ENCODE data around the gene FYB1.
A peak's percentile ranks its signal among the peaks of the same experiment; 100 is the strongest.
"Not testable (repeated sequence)": the region's sequence is repeated elsewhere in the genome, so short reads cannot be mapped to it uniquely, and the experiment has no call there.

The FYB1 gene

DNA sequence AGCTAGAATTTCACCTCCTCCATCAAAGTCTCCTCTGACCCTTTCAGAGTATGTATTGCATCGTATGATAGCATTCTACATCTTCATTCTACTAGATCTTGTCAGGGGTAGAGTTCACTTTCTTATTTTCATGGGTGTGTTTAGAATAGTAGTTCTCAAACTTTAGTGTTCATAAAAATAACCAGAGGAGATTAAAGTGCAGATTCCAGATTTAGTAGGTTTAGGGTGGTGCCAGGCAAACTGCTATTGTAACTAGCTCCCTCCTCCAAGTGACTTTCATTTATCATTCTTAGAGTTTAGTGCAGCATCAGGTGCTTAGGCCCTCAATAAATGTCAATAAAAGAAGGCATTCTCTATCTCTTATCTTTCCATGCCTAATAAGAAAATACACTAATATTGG is 7.2 kb upstream of the FYB1 start:
- no peak for DNase-seq

DNA sequence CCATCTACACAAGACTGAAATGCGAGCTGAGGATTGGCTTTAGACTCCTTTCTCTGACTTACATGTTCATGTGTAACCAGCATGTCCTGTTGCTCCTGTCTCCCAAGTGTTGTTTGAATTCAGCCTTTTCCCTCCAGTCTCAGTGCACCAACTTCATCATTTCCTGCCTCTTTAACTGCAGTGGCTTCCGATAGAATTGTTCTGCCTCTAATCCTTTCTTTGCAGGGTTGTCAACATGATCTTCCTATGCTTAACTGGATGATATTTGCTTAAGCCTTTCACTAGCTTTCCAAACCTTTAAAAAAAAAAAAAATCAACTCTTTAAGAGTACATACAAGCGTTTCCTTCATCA is 6.7 kb upstream of the FYB1 start:
- DNase-seq, result no peak

DNA sequence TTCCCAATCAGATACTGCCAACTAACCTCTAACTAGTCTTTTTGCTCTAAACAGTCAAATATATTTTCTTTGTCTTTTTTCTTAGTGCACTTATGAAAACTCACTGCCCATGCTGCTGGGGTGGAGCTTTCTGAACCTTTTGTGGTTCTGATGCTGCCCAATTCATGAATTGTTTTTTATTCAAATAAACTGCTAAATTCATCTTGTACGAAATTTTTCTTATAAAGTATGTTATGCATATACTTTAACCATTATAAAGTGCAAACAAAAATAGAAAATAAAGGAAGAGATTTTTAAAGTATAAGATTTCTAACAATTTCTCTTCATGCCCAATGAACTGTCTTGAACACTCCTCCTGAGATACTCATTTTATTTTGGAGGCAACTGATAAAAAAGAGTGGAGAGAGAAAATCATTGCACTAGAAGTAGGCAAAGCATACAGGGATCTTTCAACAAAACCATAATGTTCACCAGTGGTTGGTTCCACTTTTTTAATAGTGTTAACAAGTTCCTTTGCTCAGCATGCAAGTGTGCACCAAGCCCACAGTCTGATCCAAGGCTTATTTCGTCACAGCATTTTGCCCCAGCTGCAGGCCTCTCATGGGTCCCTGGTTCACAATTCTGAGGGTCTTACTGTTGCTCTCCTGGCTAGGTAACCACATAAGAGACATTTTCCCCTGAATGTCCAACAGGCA is 6.2 kb upstream of the FYB1 start:
- no peak for DNase-seq

DNA sequence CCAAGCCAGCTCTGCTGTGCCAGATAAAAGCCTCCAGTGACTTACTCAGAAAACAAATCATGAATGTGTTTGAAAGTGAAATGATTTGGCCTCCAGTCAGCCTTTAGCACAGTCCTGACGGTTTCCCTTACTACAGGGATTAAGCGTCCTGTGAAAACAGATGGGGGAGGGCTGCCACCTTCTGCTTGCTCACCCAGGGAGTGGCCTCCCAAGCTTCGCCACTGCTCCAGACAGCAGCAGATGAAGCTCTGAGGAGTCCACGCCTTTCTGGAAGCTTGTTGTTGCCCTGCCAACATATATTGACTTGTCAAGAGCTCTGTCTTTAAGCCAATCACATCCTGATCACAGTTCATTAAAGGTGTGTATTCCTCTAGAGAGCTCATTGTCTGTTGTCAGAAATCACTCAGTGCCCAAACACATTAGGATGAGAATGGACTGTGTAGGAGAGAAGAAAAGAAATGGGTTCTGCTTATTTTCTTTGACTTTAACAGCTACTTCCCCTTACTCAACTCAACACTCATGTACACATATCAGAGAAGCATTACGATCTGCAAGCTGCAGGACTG is 4.9 kb upstream of the FYB1 start:
- DNase-seq, result peak; percentile 40

DNA sequence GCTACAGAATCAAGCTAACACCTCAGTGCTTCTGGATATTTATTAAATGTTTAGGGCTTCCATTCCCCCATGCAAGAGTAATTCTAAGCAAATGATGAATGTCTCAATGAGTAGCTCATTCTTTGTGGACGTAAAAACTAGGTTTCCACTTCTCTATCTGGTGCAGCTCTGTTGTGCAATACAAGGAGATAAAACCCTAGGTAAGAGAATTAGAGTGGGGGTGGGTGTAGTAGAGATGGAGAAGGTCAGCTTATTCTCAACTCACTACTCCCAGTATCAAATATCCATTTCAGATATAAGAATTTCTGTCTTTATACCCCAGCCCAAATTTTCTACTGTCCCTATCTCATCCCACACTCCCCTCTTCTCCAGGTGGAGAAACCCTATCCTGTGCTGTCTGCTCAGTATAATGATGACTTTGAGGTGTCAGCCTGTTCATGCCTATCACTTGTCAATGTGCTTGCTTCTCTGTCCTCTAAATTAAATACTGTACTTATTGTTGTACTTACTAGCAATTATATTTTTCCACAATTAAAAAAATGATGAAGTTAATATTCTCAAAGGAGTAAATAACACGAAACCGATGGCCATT is 4.3 kb upstream of the FYB1 start:
- DNase-seq, result no peak

DNA sequence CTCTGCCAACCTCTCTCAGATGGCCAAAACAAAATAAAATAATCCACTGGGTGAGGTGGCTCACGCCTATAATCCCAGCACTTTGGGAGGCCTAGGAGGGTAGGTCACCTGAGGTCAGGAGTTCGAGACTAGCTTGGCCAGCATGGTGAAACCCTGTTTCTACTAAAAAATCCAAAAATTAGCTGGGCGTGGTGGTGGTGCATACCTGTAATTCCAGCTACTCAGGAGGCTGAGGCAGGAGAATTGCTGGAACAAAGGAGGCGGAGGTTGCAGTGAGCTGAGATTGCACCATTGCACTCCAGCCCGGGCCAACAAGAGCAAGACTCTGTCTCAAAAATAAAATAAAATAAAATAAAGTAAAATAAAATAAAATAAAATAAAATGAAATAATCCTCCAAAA is 2.3 kb upstream of the FYB1 start:
- DNase-seq, result not testable (repeated sequence)

DNA sequence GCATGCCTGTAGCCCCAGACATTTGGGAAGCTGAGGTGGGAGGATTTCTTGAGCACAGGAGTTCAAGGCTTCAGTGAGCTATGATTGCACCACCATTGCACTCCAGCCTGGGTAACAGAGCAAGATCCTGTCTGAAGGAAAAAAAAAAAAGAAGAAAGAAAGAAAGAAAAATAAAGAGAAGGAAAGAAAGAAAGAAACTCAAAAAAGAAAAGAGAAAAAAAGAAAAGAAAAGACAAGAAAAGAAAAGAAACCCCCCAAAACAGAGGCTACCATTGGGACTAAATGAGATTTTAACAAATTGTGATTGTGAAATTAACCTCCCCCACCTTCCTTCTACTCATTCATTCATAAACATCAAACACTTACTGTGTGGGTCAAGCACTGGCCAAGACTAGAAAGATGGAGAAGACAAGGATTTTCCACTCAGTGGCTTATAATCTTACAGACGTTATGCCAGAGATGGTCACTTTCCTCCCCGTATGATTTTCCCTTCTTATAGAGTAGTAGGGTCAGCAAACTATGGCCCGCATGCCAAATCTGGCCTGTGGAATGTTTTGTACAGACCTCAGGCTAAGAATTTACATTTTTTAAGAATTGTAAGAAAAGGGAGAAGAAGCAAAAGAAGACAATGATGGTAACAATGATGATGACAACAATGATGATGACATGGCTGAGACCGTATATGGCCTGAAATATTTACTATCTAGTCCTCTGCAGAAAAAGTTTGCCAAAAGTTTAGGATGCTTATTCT is 1.1 kb upstream of the FYB1 start:
- DNase-seq, result no peak

DNA sequence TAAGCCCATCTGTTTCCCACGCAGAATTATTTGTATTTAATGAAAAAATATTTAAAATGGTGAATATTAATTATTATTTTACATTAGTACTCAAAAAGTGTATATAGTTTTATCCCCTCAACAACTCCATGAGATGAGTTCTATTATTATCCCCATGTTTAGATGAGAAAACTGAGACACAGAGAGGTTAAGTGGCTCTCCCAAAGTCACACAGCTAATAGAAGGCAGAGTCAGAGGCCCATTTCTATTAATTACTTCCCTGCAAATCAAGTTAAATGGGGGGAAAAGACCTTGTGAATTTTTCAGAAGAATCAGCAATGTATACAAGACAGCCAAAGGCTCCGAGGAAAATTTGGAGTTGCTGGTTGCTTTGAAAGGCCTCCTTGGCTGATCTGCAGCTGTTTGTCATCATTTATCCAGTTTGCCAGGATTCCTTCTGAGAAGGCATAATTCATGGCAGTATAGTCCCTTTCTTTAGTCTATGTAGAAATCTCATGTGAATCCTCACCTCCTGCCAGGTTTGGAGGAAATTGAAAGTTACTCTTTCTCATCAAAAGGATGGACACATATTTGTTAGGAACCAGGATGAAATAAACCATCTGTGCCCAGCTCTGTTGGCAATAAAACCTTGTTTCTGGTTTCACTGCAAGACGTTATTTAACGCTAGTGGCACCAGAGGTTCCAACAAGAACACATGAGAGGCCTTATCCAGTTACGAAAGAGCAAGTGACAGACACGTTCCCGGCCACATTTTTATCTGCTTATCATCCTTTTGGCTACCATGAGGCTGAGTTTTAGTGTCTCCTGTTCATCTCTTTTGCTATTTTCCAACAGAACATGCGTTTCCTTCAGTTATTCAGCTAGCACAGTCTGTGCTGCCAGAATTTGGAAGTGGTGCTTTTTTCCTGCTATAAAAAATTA is 621 bp downstream of the FYB1 start:
- DNase-seq, result peak; percentile 72

DNA sequence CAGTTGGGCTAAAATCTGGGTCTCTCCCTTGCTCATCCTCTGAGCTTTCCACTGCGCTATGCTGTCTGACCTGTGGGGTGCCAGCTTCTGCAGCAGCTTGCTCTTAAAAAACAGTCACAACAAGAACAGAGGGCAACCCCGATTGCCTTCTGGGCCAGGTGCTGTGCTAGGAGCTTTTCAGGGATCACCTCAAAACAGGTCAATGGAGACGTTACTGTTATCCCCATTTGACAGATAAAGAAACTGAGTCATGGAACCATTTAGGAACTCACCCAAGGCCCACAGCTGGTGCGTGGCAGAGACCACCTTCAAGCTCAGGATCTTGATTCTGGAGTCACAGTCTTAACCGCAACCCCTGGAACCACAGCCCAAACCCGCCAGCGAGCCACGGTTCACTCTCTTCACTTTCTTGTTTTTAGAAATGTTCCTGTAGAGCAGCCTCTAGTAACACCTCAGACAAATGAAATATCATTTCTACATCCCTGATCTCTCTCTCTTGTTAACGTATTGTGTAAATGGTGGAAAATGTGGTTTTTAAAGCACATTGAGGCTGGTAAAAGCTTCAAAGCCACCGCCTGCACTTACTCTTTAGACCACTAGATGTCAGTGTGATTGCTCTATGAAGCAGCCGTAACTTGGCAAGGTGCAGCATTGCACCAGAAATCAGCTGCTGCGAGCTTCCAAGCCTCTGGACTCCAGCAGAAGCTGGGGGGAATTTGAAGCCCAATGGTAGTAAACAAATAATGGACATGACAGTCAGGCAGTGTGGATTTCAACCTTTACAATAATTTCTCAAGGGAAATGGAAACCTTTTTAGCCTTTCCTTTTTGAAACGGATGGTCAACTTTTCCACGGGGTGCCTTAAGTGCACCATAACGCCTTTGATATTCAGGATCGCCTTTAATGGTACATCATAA is 1.7 kb downstream of the FYB1 start:
- DNase-seq, result peak; percentile 87

DNA sequence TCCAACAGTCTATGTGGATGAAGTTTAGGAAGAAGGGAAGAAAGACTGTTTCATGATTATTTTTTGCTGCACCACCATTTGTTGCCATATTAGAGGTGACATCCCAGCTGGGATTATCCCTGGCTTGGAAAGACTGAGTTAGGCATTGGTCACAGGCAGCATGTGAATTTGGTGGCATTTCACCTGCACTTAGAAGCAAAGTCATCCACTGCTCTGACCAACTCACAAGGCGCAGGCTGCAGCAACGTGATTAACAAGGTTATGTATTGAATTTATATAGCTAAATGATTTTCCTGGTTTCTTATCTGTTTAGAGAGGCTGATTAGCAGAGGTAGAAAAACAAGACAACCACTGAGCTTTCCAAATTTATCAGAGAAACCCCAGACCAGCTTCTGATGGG is 2.7 kb downstream of the FYB1 start:
- DNase-seq, result no peak

DNA sequence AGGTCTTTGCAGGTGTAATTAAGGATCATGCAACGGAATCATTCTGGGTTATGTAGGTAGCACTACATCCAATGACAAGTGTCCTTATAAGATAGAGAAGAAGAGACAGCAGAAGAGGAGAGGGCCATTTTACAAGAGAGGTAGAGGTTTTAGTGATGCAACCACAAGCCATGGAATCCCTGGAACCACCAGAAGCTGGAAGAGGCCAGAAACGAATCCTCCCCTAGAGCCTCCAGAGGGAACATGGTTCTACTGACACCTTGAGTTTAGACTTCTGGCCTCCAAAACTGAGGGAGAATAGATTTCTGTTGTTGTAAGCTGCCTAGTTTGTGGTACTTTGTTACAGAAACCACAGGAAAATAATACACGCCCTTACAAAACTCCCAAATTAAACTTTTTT is 3.5 kb downstream of the FYB1 start:
- DNase-seq, result no peak

DNA sequence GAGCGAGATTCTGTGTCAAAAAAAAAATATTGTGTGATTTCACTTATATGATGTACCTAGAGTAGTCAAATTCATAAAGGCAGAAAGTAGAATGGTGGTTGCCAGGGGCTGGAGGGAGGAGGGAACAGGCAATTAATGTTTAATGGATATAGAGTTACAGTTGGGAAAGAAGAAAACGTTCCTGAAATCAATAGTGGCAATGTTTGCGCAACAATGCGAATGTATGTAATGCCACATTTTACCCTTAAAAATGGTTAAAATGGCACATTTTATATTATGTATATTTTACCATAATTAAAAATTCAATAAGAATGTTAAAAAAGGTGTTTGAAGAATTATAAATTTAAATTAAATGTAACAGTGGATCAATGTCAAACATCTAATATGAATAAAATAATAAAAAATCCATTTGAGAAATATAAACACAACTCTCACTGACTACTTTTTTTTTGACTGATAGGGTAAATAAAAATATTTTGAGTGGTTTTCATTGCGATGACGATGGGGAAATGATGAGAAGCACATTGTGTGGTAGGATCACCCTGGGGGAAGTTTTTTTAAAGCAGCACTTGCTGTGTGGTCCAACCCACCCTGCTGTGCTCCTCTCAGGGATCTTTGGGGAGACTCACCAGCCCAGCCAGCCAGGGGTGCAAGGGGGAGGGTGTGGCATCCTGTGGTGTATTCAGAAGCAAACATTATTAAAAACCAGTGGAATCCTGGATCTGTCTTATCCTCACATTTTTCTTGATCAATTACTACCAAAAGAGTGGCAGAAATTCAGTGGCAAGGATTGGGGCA is 4.3 kb downstream of the FYB1 start:
- DNase-seq, result no peak

DNA sequence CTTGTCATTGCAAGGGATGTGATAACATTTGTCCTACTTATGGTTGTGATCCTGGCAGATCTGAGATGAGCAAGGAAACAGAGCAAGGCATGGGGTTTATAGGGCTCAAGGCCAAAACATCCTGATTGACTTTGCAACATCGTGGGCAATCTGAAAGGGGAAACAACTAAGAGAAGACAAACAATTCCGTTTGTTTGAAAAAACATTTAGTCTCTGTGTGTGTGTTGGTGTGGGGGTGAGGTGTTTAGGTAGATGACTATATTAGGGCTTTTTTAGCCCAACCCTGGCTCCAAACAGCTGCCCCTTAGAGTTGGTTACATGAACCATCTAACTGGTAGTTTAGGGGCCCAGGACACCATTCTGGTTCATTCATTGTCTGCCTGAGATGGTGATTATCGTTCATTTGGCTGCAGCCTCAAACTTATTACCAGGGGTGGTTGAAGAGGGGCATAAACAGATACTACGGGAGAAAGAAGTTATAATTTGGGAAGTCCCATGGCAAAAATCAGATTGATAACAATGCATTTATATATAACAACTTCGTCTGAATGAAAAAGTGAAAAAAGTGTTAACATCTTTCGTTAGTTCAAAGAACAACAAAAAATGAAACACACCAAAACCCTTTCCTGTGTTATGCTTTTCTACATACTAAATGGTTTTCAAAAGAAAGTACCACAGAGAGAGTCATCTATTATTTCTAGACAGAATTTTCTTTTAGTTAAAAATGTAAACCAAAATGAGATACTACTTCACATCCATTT is 5.7 kb downstream of the FYB1 start:
- DNase-seq, result no peak

DNA sequence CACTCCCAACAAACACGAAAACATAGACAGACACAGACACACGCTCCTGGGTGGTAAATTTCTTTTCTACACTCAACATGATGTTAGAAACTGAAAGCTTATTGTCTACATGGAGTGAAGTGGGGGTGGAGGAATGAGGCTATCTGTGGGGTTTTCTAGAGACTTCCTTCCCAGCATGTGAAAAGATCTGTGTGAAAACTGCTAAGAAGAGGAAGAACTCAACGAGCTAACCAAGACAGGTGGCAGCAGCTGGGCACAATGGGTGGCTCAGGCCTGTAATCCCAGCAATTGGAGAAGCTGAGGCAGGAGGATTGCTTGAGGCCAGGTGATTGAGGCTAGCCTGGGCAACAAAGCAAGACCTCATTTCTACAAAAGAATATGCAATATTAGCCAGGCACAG is 7.6 kb downstream of the FYB1 start:
- no peak for DNase-seq

DNA sequence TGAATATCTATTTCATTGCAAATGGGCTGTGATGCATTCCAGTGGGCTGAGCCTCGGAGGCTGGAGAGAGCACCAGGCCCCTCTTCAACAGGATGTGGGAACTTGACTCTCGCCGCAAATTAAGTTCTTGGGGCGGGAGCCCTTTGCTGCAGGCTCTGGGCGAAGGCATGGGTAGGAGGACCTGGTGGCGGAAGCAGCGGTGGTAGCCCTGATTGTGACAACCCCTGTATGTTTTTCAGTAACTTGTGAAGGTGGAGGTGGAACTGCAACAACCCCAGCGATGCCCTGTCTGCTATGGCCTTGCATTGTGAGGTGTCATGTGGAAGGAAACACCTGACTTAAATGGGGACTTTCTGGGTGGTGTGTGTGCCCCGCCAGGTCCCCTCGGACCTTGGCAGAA is 9.4 kb downstream of the FYB1 start:
- peak; percentile 32 for DNase-seq

DNA sequence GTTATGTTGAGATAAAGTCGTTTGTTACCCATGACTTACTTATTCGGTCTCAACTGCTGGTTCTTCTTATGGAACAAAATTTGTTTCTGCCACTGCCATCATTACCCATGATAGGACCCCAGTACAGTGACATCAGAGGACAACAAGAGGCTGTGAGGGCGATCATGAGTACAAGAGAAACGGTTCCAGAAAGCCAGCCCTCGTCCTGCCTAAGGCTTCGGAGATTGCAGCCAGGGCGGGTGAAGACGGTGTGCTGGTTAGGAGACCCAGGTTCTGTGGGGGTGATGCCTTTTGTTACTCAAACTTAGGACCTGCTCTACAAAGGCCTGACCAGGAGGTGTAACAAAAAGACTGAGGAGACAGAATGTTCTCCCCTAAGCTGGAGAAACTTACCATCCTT is 10.9 kb downstream of the FYB1 start:
- no peak for DNase-seq

DNA sequence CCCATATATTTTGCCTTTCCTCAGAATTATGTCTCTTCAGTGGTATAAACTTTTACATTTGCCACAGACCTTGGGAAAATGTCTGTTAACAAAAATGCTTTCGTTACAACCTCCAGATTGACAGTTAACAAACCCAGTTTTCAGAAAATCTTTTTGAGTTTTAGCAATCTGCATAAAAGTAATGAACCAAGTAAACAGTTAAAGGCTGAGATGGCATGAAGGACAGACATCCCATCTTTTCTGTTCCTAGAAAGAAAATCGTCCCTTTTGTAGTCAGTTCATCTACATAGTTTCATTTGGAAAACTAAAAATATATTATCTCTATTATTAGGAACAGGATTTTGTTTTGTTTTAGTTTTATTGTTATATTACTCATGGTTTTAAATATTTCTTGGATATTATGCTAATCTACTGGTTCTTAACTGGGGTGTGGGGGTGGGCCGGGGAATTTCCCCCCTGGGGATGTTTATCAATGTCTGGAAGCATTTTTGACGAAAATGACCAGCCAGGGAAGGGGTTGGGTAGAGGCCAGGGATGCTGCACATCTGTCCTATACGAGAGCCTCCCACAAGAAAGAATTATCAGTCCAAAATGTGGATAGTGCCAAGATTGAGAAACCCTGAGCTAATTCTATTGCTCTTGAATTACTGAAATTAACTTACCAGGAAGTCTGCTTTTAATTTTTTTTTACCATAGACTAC is 11.9 kb downstream of the FYB1 start:
- no peak for DNase-seq

DNA sequence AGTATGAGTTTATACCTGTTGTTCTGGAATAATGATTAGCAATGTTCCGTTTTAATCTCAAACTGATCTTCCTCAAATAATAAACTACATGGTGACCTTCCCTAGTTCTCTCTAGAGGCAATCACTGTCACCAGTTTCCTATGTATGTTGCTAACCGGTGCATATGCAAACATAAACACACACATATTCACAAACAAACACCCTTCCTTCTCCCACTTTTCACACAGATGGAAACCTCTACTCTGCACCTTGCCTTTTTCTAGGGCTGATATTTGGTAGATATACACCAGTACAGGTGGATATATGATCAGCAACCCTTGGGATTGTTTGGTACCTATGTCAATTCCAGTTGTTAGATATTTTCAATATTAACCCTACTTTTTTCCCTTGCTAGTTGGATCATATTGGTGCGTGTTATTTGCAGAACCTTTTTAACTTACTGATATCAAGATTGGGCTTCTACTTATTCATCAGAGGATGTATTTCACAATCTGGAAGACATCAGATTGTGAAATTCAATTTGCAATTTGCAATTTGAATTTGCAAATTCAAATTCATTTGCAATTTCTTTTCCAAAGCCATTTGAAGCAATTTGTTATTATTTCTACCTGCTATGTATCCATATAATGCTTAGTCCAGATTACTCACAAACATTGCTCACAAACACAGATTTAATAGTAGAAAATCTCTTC is 12.6 kb downstream of the FYB1 start:
- no peak for DNase-seq

DNA sequence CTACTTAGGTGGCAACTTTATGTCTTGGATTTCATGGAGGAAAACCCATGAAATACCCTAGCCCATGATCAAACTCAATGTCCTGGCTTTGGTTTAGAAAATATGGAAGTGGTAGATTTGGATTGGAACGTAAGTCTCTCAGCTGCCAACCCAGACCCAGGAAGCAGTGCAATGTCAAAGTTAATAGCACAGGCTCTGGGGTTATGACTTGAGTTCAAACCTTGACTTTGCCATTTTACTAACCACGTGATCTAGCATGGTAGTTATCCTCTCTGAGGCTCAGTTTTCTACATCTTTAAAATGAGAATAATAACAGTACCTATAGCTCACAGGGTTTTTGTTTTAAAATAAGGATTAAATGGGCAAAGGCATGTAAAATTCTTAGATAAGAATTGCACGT is 13.8 kb downstream of the FYB1 start:
- no peak for DNase-seq
